Stimulated activated naive CD8-positive, alpha-beta T cell treated with anti-CD3 and anti-CD28 coated beads, Interleukin-15, Interleukin-2, amounts not matched to agents 100 U/mL and 50 U/mL, for 24 hours (primary cell): ENCODE measurements around the gene CDK4.

Experiments
- ATAC-seq: fragments of 150-1000 bp; cut with Tn5 transposase; one replicate; pipeline ENCODE4 v1.10.0; 2021
- DNase-seq: peaks from one replicate; pipeline ENCODE4 v3.0.0; 2021

Gene CDK4

DNA sequence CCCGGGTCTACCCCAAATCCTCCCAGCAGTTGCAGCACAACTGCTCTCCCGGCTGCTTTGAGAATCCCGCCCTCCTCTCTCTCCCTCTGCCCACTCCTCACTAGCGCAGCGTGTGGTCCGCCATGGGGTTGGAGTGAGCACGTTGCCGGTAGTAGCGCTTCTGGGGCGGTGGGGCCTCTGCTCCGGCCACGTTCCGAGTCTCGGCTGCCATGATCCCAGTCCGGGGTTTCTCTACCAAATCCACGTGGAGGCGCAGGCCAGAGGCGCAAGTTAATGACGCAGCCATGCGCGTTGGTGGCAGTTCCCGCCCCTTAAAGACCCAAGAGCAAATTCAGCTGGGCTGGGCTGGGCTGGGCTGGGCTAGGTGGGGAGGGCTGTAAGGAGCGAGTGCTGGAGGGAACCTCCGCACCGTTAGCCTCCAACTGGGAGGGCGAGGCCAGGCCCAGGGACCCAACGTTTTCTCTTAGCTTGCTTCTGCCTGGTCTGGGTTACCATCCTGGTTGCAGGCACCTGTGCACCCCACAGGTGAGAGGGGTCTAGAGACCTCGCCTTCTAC, 19.8 kb upstream of the CDK4 start, which contains the start of gene METTL1:
Gene METTL1 (minus strand): TSS at position 233 of the 556 bp plus-strand sequence. CDS start 22 bp downstream, at position 211.
- ATAC-seq (peak; percentile 94), DNase-seq (peak; percentile 93)

DNA sequence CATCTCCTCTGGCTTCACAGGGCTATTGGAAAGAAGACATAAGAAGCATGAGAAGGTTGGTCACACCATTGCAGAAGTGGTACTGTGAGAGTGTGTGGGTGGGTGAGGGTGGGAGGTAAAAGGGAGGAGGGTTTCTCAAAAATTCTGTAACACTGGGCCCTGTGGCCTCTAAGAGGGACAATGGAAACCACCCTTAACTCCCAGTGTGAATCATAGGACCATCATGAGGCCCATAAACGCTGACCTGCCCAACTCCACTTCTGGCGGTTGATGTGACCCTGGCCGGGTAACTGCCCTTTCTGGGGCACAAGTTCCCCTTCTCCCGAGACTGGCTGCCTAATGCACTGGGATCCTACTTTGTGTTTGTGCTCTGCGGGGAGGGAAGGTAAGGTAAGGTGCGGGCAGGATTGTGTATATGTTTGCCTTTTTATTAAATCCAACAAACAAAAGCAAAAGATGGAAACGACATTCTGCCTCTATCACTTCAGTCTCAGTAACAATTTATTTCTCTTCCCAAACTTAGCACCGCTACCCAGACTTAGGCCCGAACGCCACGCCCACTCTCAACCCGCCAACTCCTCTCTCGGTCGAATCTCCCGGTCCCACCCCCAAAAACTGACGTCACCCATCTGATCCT, 19.2 kb upstream of the CDK4 start:
- DNase-seq: peak; percentile 93
- peak; percentile 68 for ATAC-seq

DNA sequence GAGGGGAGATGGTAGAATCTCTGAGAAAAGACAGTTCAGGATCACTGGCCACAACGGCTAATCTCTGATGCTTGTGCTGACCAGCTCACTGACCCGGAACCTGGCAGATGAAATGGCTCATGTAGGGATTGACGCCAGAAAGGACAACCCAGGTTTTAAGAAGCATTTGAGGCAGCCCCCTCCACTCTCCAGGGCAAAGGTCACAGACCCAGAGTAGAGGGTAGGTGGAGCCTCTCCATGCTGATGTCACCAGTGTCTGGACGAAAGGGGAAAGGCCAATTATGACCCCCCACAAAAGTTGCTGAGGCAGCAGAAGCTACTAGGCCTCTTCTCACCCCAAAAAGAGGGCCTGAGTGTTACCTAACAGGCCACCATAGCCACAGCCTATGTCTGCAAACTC, 18.6 kb upstream of the CDK4 start:
- no peak for DNase-seq
- no peak for ATAC-seq

DNA sequence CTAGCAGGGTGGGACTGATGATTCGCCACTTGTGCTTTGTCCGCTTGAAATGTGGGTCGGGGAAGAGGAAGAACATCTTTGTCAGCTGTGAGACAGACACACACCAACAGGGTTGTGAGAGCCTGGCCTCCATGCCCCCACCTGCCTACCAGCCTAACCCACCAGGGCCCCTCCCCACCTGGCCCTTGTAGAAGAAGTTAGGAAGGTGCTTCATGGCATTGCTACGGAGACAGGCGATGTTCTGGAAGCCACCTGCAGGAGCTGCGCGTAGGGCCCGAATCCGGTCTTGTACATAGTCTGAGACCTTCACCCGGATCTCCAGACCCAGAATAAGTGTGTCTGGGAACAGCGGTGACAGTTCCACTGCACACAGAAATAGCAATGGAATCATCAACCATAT, 17.5 kb upstream of the CDK4 start:
- DNase-seq: no peak
- no peak for ATAC-seq

DNA sequence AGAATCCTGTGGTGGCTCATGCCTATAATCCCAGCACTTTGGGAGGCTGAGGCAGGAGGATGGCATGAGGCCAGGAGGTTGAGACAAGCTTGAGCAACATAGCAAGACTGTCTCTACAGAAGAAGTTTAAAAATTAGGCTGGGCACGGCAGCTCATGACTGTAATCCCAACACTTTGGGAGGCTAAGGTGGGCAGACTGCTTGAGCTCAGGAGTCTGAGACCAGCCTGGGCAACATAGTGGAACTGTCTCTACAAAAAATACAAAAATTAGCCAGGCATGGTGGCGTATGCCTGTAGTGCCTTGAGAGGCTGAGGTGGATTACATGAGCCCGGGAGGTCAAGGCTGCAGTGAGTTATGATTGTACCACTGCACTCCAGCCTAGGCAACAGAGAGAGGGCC, 15.8 kb upstream of the CDK4 start:
- no peak for DNase-seq
- ATAC-seq: no peak

DNA sequence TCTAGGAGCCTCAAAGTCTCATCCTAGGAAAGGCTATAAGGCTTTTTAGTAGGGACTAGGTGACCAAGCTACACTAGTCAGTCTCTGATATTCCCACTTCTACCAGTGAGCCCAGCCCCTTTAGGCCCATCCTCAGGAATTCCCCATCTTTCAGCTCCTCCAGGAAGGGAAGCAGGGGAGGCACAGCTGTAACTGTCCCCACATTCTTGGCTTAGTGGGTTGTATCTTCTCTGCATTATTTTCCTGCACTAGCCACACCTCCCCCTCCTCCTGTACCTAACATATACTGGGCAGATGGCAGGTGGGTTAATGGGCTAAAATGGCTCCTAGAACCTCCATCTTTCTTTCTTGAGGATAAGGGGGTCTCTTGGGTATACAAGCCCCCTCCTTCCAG, 15.2 kb upstream of the CDK4 start:
- no peak for ATAC-seq

DNA sequence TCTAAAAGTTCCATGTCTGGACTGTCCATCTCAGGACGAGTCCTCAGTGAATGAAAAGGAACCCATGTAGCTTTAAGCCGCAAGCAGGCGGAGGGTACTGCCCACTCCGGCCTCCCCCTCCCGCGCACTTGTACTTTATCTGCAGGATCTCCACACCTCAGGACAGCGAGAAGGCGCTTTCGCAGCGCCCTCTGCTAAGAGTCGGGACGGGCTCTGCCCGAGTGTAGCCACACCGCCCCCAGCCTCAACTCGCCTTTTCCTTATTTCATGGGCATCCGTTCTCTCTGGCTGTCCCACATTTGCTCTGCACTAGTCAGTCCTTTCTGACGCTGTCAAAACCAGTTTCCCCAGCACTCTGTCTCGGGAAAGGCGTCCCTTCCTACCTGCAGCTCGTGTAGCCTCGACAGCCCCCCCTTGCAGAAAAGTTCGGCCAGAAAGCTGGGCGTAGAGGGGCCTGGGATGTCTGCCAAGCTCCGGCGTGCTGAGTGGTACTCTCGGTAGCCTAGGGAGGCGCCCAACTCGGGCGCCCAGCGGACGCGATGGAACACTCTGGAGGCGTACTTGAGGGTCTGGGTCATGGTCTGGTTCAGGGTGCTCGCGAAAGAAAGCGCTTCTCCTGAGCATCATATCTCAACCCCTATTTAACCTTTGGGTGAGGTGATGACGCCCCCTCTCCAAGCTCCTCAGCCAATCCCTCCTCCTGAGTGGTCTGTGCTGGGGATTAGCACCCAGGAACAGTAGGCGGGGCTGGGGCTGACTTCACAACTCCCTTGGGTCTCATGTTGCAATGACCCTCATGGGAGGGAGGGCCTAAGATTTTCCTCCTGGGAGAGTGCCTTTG, 14.6 kb upstream of the CDK4 start, which contains the start of gene CYP27B1:
Gene CYP27B1 (minus strand): TSS at position 615 of the 841 bp plus-strand sequence. CDS start 37 bp downstream, at position 578.
- peak; percentile 52 for DNase-seq
- ATAC-seq: peak; percentile 42

More for the DNA sequence above, 15.2 kb upstream of the CDK4 start:
- no peak for DNase-seq

DNA sequence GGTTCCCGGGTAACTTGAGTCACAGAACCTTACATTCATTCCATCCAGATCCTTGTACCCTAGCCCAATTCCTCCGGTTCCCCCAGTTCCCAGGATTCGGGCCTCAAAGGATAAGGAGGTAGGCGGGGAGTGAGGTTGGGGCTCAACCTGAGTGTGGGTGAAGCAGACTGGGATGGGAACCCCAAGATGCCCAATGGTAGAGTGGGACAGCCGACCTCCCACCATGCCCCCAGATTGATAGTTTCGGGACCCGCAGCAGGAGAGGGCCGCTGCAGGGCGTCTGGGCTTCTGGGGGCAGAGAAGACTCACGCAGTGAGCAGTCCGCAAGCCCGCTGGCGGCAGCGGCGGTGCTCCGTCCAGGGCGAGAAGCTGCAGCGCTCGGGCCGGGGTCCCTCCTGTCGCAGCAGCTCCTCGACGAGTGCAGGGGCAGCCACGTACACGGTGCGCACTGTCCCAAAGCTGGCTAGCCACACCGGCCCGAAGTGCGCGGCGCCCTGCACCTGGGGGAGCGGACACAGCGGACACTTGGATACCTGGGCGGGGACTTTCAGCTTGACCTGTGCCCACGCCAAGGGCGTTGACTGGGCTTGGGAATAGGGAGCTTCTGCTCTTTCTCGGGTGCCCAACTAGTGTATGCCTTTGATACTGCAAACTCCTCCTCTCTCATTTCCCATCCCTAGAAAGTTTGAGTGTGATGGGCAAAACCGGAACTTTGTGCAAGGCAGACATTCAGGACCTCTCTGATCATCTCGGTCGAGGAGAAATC, 13.8 kb upstream of the CDK4 start:
- ATAC-seq (peak; percentile 14), DNase-seq (peak; percentile 29)

DNA sequence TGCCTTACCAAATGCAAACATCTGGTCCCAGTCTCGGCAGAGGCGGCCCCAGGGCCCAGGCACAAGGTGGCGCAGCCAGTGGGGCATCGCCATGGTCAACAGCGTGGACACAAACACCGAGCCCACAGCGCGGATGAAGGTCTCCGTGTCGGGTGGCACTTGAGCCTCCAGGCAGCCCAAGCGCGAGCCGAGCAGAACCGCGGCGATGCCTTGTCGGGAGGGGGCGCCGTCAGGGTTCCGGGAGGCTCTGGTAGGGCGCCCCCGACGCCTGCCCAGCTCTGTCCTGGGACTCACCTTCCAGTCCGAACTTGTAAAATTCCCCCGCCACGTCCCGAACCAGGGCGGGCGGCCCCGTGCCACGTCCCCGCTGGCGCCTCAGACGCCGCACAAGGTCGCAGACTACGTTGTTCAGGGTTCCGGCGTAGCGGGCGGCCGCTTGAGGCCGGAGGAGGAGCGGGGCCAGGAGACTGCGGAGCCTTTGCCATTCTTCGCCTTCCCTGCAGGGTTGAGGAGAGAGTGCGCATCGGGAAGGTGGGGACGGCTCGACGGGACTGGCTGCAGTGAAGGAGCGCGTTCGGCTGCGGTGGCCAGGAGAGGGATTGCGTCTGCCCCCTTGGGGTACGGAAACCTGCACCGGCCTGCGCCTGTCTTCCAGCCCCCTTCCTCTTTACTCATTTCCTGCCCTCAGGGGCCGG, 13.0 kb upstream of the CDK4 start:
- ATAC-seq (peak; percentile 65), DNase-seq (peak; percentile 74)

DNA sequence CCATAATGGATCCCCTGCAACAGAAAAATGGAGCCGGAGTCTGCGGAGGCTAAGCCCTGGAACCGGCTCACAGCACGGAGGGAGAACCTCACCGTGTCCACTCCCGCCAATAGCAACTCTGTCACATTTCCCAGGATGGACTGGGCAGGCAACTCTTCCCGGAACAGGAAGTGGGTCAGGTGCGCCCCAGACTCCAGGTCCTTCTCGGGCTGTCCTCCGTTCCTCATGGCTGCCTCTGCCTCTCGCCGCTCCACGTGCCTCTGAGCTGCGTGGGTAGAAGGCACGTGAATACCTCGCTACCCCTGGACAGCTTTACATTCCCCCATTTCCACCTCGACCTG, 12.5 kb upstream of the CDK4 start:
- DNase-seq: peak; percentile 55

DNA sequence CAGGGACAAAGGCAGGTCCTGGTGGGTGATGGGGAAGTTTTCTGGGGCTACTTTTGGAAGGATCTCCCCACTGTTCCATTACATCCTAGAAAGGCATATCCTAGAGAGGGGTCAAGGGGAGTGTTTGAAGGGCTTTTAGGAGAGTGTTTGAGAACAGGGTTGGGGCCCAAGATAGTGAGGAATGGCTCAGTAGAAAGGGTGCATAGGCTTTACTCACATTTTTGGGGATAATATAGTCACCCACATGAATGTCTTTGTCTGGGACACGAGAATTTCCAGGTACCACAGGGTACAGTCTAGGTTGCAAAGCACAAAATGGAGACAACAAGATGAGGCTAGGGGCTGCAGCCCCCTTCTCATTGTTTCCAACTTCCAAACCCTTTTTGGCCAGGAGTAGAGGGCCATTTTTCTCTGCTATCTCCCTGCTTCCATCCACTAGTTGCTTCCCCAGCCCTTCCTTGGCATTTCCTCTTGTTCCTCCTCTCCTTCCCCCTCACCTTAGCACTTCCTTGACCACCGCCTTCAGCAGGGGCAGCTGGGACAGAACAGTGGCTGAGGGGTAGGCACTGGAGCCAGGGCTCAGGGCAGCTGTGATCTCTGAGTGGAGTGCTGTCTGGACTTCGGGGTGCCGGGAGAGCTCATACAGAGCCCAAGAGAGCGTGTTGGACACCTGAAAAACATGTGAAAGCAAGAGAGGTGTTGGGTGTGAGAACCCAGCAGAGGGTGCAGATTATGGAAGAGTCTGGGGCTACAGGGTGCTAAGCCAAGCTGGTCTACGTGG, 12.0 kb upstream of the CDK4 start:
- ATAC-seq: no peak

More for the DNA sequence above, 12.5 kb upstream of the CDK4 start:
- ATAC-seq: peak; percentile 0

DNA sequence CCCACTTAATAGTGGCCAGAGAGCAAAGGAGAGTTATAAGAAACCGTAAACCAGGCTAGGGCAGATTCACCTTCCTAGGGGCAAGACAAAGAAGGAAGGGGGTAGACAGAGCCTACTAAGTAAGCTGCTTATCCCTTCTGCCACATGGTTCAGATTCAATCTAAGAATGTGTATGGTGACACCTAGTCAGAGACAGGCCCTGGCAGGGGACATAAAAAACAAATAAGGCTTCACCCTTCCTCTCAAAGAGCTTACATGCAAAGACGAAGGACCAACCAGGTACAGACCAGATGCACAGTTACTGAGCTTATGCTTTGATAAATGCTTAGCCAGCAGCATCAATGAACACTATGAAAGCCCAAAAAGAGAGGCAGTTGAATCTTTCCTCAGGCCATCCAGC, 10.4 kb upstream of the CDK4 start:
- ATAC-seq (no peak), DNase-seq (no peak)

More for the DNA sequence above, 12.0 kb upstream of the CDK4 start:
- no peak for DNase-seq

DNA sequence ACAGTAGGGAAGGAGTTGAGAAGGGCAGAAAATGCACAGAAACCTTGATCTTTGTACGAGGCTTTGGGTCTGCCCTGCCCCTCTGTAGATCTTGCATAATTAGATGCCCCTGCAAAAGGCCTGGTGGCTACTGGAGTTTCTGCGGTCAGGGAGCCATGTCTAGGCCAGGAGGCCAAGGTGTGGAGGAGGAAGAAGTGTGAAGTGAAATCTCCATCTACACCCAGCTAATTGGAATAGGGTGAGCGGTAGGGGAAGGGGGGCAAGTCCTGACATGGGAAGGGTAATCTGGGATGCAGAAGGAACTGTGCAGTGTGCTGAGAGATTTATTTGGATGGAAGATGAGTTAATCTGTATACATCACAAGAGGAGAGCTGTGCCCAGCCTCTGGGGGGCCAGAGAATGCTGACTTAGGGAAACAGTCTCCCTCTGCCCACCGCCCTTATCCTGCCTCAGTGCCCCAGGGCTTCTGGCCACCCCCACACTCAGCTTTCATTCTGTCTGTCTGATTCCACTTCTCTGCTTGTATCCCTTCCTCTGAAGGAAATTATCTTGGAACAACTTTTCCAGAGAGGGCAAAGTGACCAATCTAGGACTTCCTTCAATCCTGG, 9.4 kb upstream of the CDK4 start:
- ATAC-seq: no peak
- DNase-seq: no peak

DNA sequence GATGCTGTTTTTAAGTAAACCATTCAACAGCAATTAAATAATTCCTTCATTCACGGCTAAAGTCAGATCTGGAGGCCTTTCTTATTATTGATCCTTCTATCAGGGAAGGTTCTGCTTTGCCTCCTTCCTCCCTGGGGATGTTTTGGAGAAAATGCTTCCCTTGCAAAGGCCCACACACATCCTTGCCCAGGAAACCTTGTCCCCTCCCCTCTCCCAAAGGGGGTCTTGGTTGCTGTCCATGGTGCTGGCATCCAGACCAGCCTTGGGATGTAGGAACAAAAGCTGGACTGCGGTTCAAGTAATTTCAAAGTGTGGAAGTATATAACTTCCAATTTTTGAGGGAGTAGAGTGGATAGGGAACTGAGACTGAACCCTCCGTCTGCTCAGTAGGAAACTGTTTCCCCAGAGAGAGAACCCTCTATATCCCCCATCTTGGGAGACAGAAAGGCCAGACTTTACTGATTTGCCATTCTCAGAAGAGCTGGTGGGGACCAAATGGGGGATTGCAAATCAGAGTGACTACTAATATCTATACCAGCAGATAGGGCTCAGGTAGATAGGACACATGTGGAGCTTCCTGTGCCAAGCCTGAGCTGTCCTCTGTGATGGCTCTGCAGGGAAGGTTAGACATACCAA, 8.4 kb upstream of the CDK4 start:
- no peak for ATAC-seq

DNA sequence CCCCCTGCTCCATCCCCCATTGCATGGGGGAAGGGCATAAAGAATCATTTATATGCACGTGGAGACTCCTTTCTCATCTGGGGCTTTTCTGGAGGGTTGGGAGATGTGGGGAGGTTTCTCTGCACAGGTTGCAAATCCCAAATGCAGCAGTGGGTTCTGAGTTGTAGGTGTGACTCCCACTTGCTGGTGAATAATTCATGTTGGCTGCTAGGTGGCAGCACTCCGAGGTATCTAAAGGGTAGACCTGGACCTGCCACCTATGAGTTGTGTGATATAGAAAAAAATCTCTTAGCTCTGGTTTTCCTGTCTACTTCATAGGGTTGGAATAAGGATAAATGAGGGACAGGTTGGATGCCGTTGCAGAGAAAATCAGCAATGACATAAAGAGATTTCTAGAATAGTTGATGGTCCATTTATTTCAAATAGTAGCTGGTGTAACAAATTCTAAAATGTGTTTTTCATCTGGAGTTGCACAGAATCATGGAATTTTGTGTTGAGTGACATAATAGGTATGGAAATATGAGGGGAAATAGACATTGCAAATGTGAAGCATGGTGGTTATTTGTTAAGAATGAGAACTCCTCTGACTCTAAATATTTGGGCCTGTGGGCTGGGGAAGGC, 7.4 kb upstream of the CDK4 start:
- no peak for ATAC-seq
- peak; percentile 48 for DNase-seq

More for the DNA sequence above, 8.4 kb upstream of the CDK4 start:
- DNase-seq: no peak

DNA sequence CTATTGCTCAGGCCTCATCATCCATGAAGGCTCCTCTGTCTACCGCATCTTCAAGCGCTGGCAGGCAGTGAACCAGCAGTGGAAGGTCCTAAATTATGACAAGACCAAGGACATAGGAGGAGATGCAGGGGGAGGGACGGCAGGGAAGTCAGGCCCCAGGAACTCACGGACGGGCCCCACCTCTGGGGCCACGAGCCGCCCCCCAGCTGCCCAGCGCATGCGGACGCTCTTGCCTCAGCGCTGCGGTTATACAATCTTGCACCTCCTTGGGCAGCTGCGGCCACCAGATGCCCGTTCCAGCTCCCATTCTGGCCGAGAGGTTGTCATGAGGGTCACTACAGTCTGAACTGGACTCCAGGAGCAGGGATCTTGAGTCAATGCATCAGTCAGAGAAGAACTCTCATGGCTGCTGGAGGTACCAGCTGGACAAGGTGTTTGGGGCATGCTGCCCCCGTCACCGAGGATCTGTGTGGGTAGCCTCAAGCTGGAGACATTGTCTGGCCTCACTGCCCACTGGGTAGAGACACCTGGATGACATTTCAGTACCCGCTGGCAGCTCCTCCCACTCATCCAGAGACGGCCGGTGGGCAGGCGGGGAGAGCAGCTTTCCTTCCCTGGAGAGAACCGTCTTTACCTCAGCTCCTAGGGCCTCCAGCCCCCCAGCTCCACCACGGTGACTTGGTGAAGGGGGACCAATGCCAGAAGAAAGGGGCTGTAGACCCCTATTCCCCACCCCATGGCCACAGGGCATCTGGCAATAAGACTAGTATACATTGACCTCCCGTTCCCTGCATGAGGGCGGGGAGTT, 6.6 kb upstream of the CDK4 start:
- ATAC-seq (no peak), DNase-seq (no peak)

DNA sequence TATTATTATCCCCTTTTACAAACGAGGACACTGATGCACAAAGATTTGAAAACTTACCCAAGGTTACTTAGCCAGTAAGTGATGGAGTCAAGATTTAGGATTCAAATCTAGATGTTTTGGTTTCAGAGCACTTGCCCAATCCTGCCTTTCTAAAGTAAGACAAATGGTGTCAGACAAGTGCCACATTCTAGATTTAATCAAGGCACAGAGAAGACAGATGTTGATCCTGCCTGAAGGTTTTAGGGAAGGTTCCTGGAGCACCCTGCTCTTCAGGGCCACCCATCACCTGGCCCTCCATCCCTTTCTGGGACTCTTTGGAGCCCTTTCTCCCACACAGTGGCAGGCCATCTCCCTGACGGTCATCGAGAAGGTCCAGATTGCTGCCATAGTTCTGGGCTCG, 5.7 kb upstream of the CDK4 start:
- ATAC-seq: no peak
- no peak for DNase-seq
